Activated CD8-positive, alpha-beta T cell treated with anti-CD3 and anti-CD28 coated beads for 36 hours (primary cell): ENCODE measurements around the gene OR14I1. TPM values are rescaled to one million over a fixed set of nuclear protein-coding genes. Genes with fewer than 3 reads are reported as not detected.

Experiments
- ATAC-seq: fragments of 200-7000 bp; cut with Tn5 transposase; one replicate; pipeline ENCODE4 v1.10.0; 2021; ENCODE audit warnings: mild to moderate bottlenecking, moderate library complexity
- CTCF ChIA-PET: fragments of 350-600 bp; sonication (Branson Sonifier 250); formaldehyde crosslinking; loops from one replicate; lab custom pipeline; 2021; ENCODE audit warnings: antibody characterized with exemption; lab: Charles Lee
- POLR2A ChIA-PET: fragments of 350-600 bp; sonication (Branson Sonifier 250); formaldehyde crosslinking; loops from one replicate; lab custom pipeline; 2021; ENCODE audit warnings: antibody characterized with exemption; lab: Charles Lee
- DNase-seq: peaks from one replicate; pipeline ENCODE4 v3.0.0-alpha.2; 2020
- H3K27ac Mint-ChIP-seq: one replicate; pipeline ENCODE4 v1.8.0; 2021; ENCODE audit warnings: mild to moderate bottlenecking, mixed read lengths
- H3K27me3 Mint-ChIP-seq: one replicate; pipeline ENCODE4 v1.8.0; 2021; ENCODE audit warnings: mixed read lengths
- H3K36me3 Mint-ChIP-seq: one replicate; pipeline ENCODE4 v1.8.0; 2021; ENCODE audit warnings: low read depth, mixed read lengths
- H3K4me1 Mint-ChIP-seq: one replicate; pipeline ENCODE4 v1.8.0; 2021; ENCODE audit warnings: low read depth, mixed read lengths
- H3K4me3 Mint-ChIP-seq: one replicate; pipeline ENCODE4 v1.8.0; 2021; ENCODE audit warnings: mild to moderate bottlenecking, moderate library complexity, mixed read lengths
- H3K9me3 Mint-ChIP-seq: one replicate; pipeline ENCODE4 v1.8.0; 2021; ENCODE audit warnings: mixed read lengths
- CTCF ChIP-seq: fragments of 200-600 bp; IDR thresholded peaks from one replicate; pipeline ENCODE4 v1.8.0; 2022; ENCODE audit warnings: antibody characterized with exemption, mild to moderate bottlenecking
- intact Hi-C: fragments of 100-400 bp; cut with micrococcal nuclease; formaldehyde crosslinking; loops from one replicate; pipeline ENCODE4 v1.10.0; 2022
- total RNA-seq, 2 experiments: library from RNA; stranded (reverse); gene quantifications; one replicate each; pipeline ENCODE4 v1.2.3, GENCODE V29; 2021

OR14I1 gene
- total RNA-seq, 2 experiments from 2014 or later, result not detected

GRCh38 chr1:248740876-248741275 lies 38.3 kb upstream of the OR14I1 start:
- CTCF ChIA-PET, result no interaction called here

GRCh38 chr1:248739572-248740205 lies 37.1 kb upstream of the OR14I1 start:
- intact Hi-C loops, result no loop called here
- POLR2A ChIA-PET, result interaction anchor here (0.6 to 1.3 kb wide), 2 partner anchors 9 to 10 kb away, joined by 3 read pairs; no protein-coding TSS in a partner anchor
- Mint-ChIP-seq H3K27ac (no peak overlapping the region), H3K27me3 (peaks cover 12% of the 10 kb centered on the region), H3K9me3 (peaks cover 5% of the 10 kb centered on the region), H3K36me3 (no peaks in the 10 kb centered on the region), H3K4me1 (no peaks in the 10 kb centered on the region), H3K4me3 (no peak overlapping the region)
- CTCF ChIA-PET, result interaction anchor here (1.5 kb wide), 1 partner anchor 67 kb away, joined by 4 read pairs; no protein-coding TSS in a partner anchor
- no peak for TF ChIP-seq CTCF
- no peak for ATAC-seq
- no peak for DNase-seq

More at GRCh38 chr1:248740876-248741275, 38.3 kb upstream of the OR14I1 start:
- Mint-ChIP-seq H3K36me3 (no peaks in the 10 kb centered on the region), H3K9me3 (no peaks in the 10 kb centered on the region), H3K27me3 (peaks cover 7% of the 10 kb centered on the region), H3K4me3 (no peak overlapping the region), H3K4me1 (no peaks in the 10 kb centered on the region), H3K27ac (no peak overlapping the region)
- TF ChIP-seq CTCF, result no peak
- POLR2A ChIA-PET, result no interaction called here
- intact Hi-C loops, result no loop called here
- no peak for ATAC-seq
- no peak for DNase-seq

GRCh38 chr1:248737457-248737856 lies 34.9 kb upstream of the OR14I1 start:
- CTCF ChIA-PET, result no interaction called here
- intact Hi-C loops, result no loop called here
- no peak for TF ChIP-seq CTCF
- no peaks in the 10 kb centered on the region for H3K36me3 Mint-ChIP-seq
- H3K9me3 Mint-ChIP-seq, result peaks cover 5% of the 10 kb centered on the region
- ATAC-seq (no peak), DNase-seq (no peak)
- H3K4me3 Mint-ChIP-seq, result no peak overlapping the region
- H3K27me3 Mint-ChIP-seq, result peaks cover 12% of the 10 kb centered on the region
- H3K4me1 Mint-ChIP-seq, result no peaks in the 10 kb centered on the region
- POLR2A ChIA-PET, result no interaction called here
- H3K27ac Mint-ChIP-seq, result no peak overlapping the region

- POLR2A ChIA-PET, result no interaction called here
- CTCF ChIA-PET, result no interaction called here
- Mint-ChIP-seq H3K36me3 (no peaks in the 10 kb centered on the region), H3K4me1 (no peaks in the 10 kb centered on the region), H3K4me3 (no peak overlapping the region), H3K27me3 (peaks cover 12% of the 10 kb centered on the region), H3K9me3 (peaks cover 5% of the 10 kb centered on the region), H3K27ac (no peak overlapping the region)
- intact Hi-C loops, result no loop called here
- ATAC-seq (no peak), DNase-seq (no peak)
- TF ChIP-seq CTCF, result no peak
Measured at GRCh38 chr1:248736977-248737376, 34.4 kb upstream of the OR14I1 start.

GRCh38 chr1:248733566-248733965 lies 31.0 kb upstream of the OR14I1 start:
- H3K4me3 Mint-ChIP-seq, result no peak overlapping the region
- no peak for TF ChIP-seq CTCF
- H3K27ac Mint-ChIP-seq, result no peak overlapping the region
- no peaks in the 10 kb centered on the region for H3K36me3 Mint-ChIP-seq
- H3K9me3 Mint-ChIP-seq, result peaks cover 5% of the 10 kb centered on the region
- CTCF ChIA-PET, result no interaction called here
- H3K4me1 Mint-ChIP-seq, result no peaks in the 10 kb centered on the region
- DNase-seq (no peak), ATAC-seq (no peak)
- intact Hi-C loops, result no loop called here
- H3K27me3 Mint-ChIP-seq, result peaks cover 12% of the 10 kb centered on the region
- POLR2A ChIA-PET, result no interaction called here
